ENCODE results near the gene SLC2A1.
"Not testable (repeated sequence)": the region's sequence is repeated elsewhere in the genome, so short reads cannot be mapped to it uniquely, and the experiment has no call there.

SLC2A1 gene

GRCh38 chr1:42931911-42932422 lies 26.7 kb downstream of the SLC2A1 start:
- in situ Hi-C loops (cut with MboI; ENCODE audit: low sequenced_read_pairs), result no loop called here

GRCh38 chr1:42931108-42931539 lies 27.5 kb downstream of the SLC2A1 start:
- in situ Hi-C loops (cut with MboI; ENCODE audit: low sequenced_read_pairs), result no loop called here

- in situ Hi-C loops (cut with MboI; ENCODE audit: low sequenced_read_pairs), result no loop called here
These were observed 28.2 kb downstream of the SLC2A1 start for GRCh38 chr1:42930178-42931107.

- in situ Hi-C loops (cut with MboI; ENCODE audit: low sequenced_read_pairs), result no loop called here
These were observed 29.1 kb downstream of the SLC2A1 start for GRCh38 chr1:42929434-42930177.

- in situ Hi-C loops (cut with MboI; ENCODE audit: low sequenced_read_pairs), result no loop called here
These were observed 29.8 kb downstream of the SLC2A1 start for GRCh38 chr1:42928859-42929258.

GRCh38 chr1:42927920-42928505 lies 30.7 kb downstream of the SLC2A1 start:
- in situ Hi-C loops (cut with MboI; ENCODE audit: low sequenced_read_pairs), result no loop called here

- in situ Hi-C loops (cut with MboI; ENCODE audit: low sequenced_read_pairs), result no loop called here
These were observed 31.3 kb downstream of the SLC2A1 start for GRCh38 chr1:42927274-42927841.

- in situ Hi-C loops (cut with MboI; ENCODE audit: low sequenced_read_pairs), result no loop called here
These were observed 31.8 kb downstream of the SLC2A1 start for GRCh38 chr1:42926879-42927242.

- in situ Hi-C loops (cut with MboI; ENCODE audit: low sequenced_read_pairs), result no loop called here
These were observed 32.3 kb downstream of the SLC2A1 start for GRCh38 chr1:42926235-42926878.

GRCh38 chr1:42924851-42925760 lies 33.6 kb downstream of the SLC2A1 start:
- in situ Hi-C loops (cut with MboI; ENCODE audit: low sequenced_read_pairs), result no loop called here

GRCh38 chr1:42924082-42924850 lies 34.4 kb downstream of the SLC2A1 start:
- in situ Hi-C loops (cut with MboI; ENCODE audit: low sequenced_read_pairs), result no loop called here

GRCh38 chr1:42923367-42924081 lies 35.1 kb downstream of the SLC2A1 start:
- in situ Hi-C loops (cut with MboI; ENCODE audit: low sequenced_read_pairs), result no loop called here

- in situ Hi-C loops (cut with MboI; ENCODE audit: low sequenced_read_pairs), result no loop called here
These were observed 35.8 kb downstream of the SLC2A1 start for GRCh38 chr1:42922687-42923366.

- in situ Hi-C loops (cut with MboI; ENCODE audit: low sequenced_read_pairs), result no loop called here
These were observed 36.9 kb downstream of the SLC2A1 start for GRCh38 chr1:42921769-42922168.

- in situ Hi-C loops (cut with MboI; ENCODE audit: low sequenced_read_pairs), result not testable (repeated sequence)
These were observed 39.0 kb downstream of the SLC2A1 start for GRCh38 chr1:42919651-42920050.

GRCh38 chr1:42917241-42917495 lies 41.5 kb downstream of the SLC2A1 start:
- in situ Hi-C loops (cut with MboI; ENCODE audit: low sequenced_read_pairs), result no loop called here

- in situ Hi-C loops (cut with MboI; ENCODE audit: low sequenced_read_pairs), result no loop called here
These were observed 43.2 kb downstream of the SLC2A1 start for GRCh38 chr1:42915456-42915855.

- in situ Hi-C loops (cut with MboI; ENCODE audit: low sequenced_read_pairs), result no loop called here
These were observed 44.5 kb downstream of the SLC2A1 start for GRCh38 chr1:42914092-42914627.

Measured in hTERT RPE-1 (cell line).